ENCODE measurements around the gene STXBP3.

The STXBP3 gene

DNA sequence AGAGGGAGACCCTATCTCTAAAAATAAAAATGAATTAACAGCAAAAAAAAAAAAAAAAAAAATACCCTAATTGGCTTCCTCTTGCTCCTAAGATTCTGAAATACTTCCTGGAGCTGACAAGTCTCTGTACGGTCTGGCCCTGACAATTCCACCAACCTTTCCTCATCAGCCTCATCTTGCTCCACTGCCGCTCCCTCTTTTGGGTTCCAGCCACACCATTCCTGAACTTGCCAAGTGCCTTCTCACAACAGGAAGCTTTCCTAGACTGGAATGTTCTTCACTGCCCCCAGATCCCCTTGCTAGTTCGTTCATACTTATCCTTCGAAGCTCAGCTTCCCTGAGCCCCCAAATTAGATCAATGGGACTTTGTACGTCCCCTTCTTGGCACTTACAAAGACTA, 73.4 kb downstream of the STXBP3 start:
- Histone ChIP-seq H3K4me2 (ENCODE audit: low read length) (no peak overlapping the region), H4K20me1 (ENCODE audit: insufficient read depth, low read length) (no peaks in the 10 kb centered on the region), H3K4me1 (ENCODE audit: low read length) (peaks cover 14% of the 10 kb centered on the region), H3K9me3 (ENCODE audit: insufficient read depth, low read length) (no peaks in the 10 kb centered on the region), H3K27ac (ENCODE audit: low read length) (no peak overlapping the region), H2AFZ (ENCODE audit: low read depth, low read length) (no peak overlapping the region), H3K36me3 (replicated peaks; ENCODE audit: low read depth, low read length) (no peaks in the 10 kb centered on the region), H3K4me3 (ENCODE audit: low read length) (no peak overlapping the region), H3K27me3 (ENCODE audit: low read depth, low read length) (no peaks in the 10 kb centered on the region), H3K9ac (ENCODE audit: low read length) (no peak overlapping the region), H3K79me2 (ENCODE audit: low read length) (no peaks in the 10 kb centered on the region)
- TF ChIP-seq, protein P1, sequence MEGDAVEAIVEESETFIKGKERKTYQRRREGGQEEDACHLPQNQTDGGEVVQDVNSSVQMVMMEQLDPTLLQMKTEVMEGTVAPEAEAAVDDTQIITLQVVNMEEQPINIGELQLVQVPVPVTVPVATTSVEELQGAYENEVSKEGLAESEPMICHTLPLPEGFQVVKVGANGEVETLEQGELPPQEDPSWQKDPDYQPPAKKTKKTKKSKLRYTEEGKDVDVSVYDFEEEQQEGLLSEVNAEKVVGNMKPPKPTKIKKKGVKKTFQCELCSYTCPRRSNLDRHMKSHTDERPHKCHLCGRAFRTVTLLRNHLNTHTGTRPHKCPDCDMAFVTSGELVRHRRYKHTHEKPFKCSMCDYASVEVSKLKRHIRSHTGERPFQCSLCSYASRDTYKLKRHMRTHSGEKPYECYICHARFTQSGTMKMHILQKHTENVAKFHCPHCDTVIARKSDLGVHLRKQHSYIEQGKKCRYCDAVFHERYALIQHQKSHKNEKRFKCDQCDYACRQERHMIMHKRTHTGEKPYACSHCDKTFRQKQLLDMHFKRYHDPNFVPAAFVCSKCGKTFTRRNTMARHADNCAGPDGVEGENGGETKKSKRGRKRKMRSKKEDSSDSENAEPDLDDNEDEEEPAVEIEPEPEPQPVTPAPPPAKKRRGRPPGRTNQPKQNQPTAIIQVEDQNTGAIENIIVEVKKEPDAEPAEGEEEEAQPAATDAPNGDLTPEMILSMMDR (IDR thresholded peaks at IDR 0.05; ENCODE audit: low read depth, low read length), result no peak
- no peak for TF ChIP-seq EZH2phosphoT487 (IDR thresholded peaks at IDR 0.05; ENCODE audit: low read depth)

DNA sequence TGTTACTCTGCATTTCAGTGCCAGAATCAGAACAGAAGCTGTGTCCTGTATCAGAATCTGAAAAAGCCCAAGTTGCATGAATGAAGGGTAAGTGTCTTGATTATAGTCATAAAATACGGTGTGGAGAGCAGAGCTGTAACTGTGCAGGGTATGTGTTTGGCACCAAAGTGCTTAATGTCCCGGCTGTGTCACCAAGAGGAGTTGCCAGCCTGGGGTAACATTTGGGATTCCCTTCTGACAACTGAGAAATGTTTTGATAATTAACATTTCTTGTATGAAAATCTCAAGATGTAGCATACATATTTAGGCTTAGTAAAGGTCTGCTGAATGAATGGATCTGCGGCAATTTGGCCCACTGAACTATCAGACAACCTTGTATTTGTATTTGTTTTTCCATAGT, 77.2 kb downstream of the STXBP3 start:
- TF ChIP-seq, protein P1 (IDR thresholded peaks at IDR 0.05; ENCODE audit: low read depth, low read length), result no peak
- TF ChIP-seq EZH2phosphoT487 (IDR thresholded peaks at IDR 0.05; ENCODE audit: low read depth), result no peak
- no peaks in the 10 kb centered on the region for H3K79me2 ChIP-seq (ENCODE audit: low read length)
- H3K9me3 ChIP-seq (ENCODE audit: insufficient read depth, low read length), result no peaks in the 10 kb centered on the region
- H3K4me1 ChIP-seq (ENCODE audit: low read length), result peaks cover 3% of the 10 kb centered on the region; the same call in 1 of the 2 replicates
- no peak overlapping the region for H3K4me2 ChIP-seq (ENCODE audit: low read length)
- no peaks in the 10 kb centered on the region for H3K36me3 ChIP-seq (replicated peaks; ENCODE audit: low read depth, low read length)
- no peaks in the 10 kb centered on the region for H3K27me3 ChIP-seq (ENCODE audit: low read depth, low read length)
- no peak overlapping the region for H2AFZ ChIP-seq (ENCODE audit: low read depth, low read length)
- H3K9ac ChIP-seq (ENCODE audit: low read length), result no peak overlapping the region
- H3K4me3 ChIP-seq (ENCODE audit: low read length), result no peak overlapping the region
- H3K27ac ChIP-seq (ENCODE audit: low read length), result no peak overlapping the region
- H4K20me1 ChIP-seq (ENCODE audit: insufficient read depth, low read length), result no peaks in the 10 kb centered on the region

DNA sequence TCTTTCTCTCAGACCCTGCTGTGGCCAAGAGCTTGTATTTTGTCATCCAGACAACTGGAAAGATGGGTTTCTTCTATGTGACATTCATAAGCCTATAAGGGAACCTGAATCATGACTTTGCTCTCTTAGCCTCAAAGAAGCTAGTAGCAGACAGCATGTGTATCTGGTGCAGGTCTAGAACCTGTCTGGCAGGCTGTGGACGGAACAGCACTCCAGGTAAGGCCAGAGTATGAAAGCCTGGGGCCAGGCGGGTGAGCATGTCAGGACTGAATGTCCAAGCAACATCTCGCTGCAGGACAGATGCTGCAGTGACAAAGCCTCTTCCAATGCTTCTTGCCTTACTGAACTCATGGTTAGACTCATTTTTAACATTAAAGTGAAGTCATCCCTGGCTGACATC, 77.6 kb downstream of the STXBP3 start:
- no peak overlapping the region for H3K9ac ChIP-seq (ENCODE audit: low read length)
- no peak overlapping the region for H3K4me3 ChIP-seq (ENCODE audit: low read length)
- TF ChIP-seq EZH2phosphoT487 (IDR thresholded peaks at IDR 0.05; ENCODE audit: low read depth), result no peak
- TF ChIP-seq, protein P1 (IDR thresholded peaks at IDR 0.05; ENCODE audit: low read depth, low read length), result no peak
- H4K20me1 ChIP-seq (ENCODE audit: insufficient read depth, low read length), result no peaks in the 10 kb centered on the region
- H3K4me1 ChIP-seq (ENCODE audit: low read length), result peaks cover 3% of the 10 kb centered on the region; the same call in 1 of the 2 replicates
- H3K27ac ChIP-seq (ENCODE audit: low read length), result no peak overlapping the region
- no peaks in the 10 kb centered on the region for H3K9me3 ChIP-seq (ENCODE audit: insufficient read depth, low read length)
- no peak overlapping the region for H2AFZ ChIP-seq (ENCODE audit: low read depth, low read length)
- H3K36me3 ChIP-seq (replicated peaks; ENCODE audit: low read depth, low read length), result no peaks in the 10 kb centered on the region
- H3K4me2 ChIP-seq (ENCODE audit: low read length), result no peak overlapping the region
- no peaks in the 10 kb centered on the region for H3K27me3 ChIP-seq (ENCODE audit: low read depth, low read length)
- H3K79me2 ChIP-seq (ENCODE audit: low read length), result no peaks in the 10 kb centered on the region

DNA sequence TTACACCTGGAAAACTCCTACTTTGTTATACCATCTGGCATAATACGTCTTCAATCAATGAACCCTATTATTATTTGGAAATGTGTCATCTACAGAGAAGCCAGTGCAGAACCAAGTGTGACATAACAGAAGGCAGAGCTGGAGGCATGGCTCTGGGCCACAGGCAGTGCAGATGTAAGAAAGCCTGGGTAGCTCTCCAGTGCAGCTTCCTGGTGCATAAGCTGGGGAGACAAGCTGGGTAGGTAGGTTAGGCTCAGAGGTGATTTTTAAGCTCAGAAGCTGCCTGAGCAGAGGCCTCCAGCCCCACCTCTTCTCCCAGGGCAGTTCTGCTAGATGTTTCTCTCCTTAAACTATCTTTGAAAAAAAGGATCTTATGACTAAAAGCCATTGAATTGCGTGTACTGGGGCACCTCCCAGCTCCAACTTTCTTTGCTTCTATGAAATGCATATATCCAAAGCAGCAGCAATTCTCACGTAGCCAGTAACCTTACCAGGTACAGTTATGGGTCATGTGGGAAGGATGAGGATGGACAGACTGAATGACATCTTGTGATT, 79.7 kb downstream of the STXBP3 start:
- peaks cover 3% of the 10 kb centered on the region; the same call in 1 of the 2 replicates for H3K4me1 ChIP-seq (ENCODE audit: low read length)

More for the DNA sequence above, 79.7 kb downstream of the STXBP3 start:
- Histone ChIP-seq H3K79me2 (ENCODE audit: low read length) (no peaks in the 10 kb centered on the region), H2AFZ (ENCODE audit: low read depth, low read length) (no peak overlapping the region), H3K9me3 (ENCODE audit: insufficient read depth, low read length) (no peaks in the 10 kb centered on the region), H3K4me2 (ENCODE audit: low read length) (no peak overlapping the region), H3K27ac (ENCODE audit: low read length) (no peak overlapping the region), H3K4me3 (ENCODE audit: low read length) (no peak overlapping the region), H3K27me3 (ENCODE audit: low read depth, low read length) (no peaks in the 10 kb centered on the region), H3K36me3 (replicated peaks; ENCODE audit: low read depth, low read length) (no peaks in the 10 kb centered on the region), H4K20me1 (ENCODE audit: insufficient read depth, low read length) (no peaks in the 10 kb centered on the region), H3K9ac (ENCODE audit: low read length) (no peak overlapping the region)
- TF ChIP-seq EZH2phosphoT487 (IDR thresholded peaks at IDR 0.05; ENCODE audit: low read depth), result no peak
- TF ChIP-seq, protein P1 (IDR thresholded peaks at IDR 0.05; ENCODE audit: low read depth, low read length), result no peak

Measured in OCI-LY3 (cell line).